IMR-90 (cell line): ENCODE data around the gene AGAP1. TPM values are rescaled to one million over a fixed set of nuclear protein-coding genes. Genes with fewer than 3 reads are reported as not detected.

Experiments used
- ATAC-seq: fragments of 200-7000 bp; cut with Tn5 transposase; 2 replicates; pipeline ENCODE4 v1.9.1; 2020; ENCODE audit warnings: low read depth, mild to moderate bottlenecking, moderate library complexity
- BruUV-seq: library from RNA; stranded (reverse); fragments of 400-500 nt; replicated peaks from 2 replicates; lab custom pipeline; 2021; lab: Mats Ljungman, UMichigan
- CTCF ChIA-PET: fragments of 300-600 bp; formaldehyde crosslinking; extraction: SDS; loops from one replicate; lab custom pipeline; 2021; ENCODE audit warnings: antibody characterized with exemption; lab: Yijun Ruan, JAX
- POLR2A ChIA-PET: fragments of 300-600 bp; sonication (Branson Sonifier 250); formaldehyde crosslinking; loops from one replicate; lab custom pipeline; 2022; ENCODE audit warnings: antibody characterized with exemption; ENCODE audit not compliant: unreplicated experiment; lab: Charles Lee
- DNase-seq: peaks from one replicate; pipeline ENCODE4 v3.0.0; 2013
- H2AFZ ChIP-seq: replicated peaks from 2 replicates; pipeline ENCODE3; 2013; ENCODE audit warnings: low read length, mild to moderate bottlenecking; ENCODE audit not compliant: poor library complexity
- H2AK5ac ChIP-seq: 2 replicates; pipeline ENCODE4 v1.6.1; 2013; ENCODE audit warnings: low read depth, low read length, inconsistent platforms
- H2AK9ac ChIP-seq: replicated peaks from 2 replicates; pipeline ENCODE3; 2013; ENCODE audit warnings: mild to moderate bottlenecking, low read depth, low read length, moderate library complexity; ENCODE audit not compliant: poor library complexity
- H2BK120ac ChIP-seq: 2 replicates; pipeline ENCODE4 v1.6.1; 2013; ENCODE audit warnings: low read depth, low read length, inconsistent platforms
- H2BK15ac ChIP-seq: 3 replicates; pipeline ENCODE4 v1.6.1; 2013; ENCODE audit warnings: low read depth, low read length, inconsistent platforms
- H2BK20ac ChIP-seq: 2 replicates; pipeline ENCODE4 v1.6.1; 2013; ENCODE audit warnings: low read depth, mild to moderate bottlenecking, inconsistent platforms, low read length, moderate library complexity
- H2BK5ac ChIP-seq: 2 replicates; pipeline ENCODE4 v1.6.1; 2013; ENCODE audit warnings: mild to moderate bottlenecking, low read depth, low read length, inconsistent platforms; ENCODE audit not compliant: poor library complexity, severe bottlenecking
- H3K14ac ChIP-seq: replicated peaks from 2 replicates; pipeline ENCODE4 v1.6.1; 2013; ENCODE audit warnings: low read depth, low read length, inconsistent platforms
- H3K18ac ChIP-seq: 2 replicates; pipeline ENCODE4 v1.6.1; 2013; ENCODE audit warnings: low read depth, low read length, control low read depth
- H3K23ac ChIP-seq: 2 replicates; pipeline ENCODE4 v1.6.1; 2013; ENCODE audit warnings: low read depth, low read length, inconsistent platforms
- H3K27ac ChIP-seq: 2 replicates; pipeline ENCODE4 v1.5.1; 2013; ENCODE audit warnings: mild to moderate bottlenecking, control low read depth, low read length; ENCODE audit not compliant: insufficient read depth
- H3K27me3 ChIP-seq: 2 replicates; pipeline ENCODE4 v1.6.1; 2013; ENCODE audit warnings: low read length; ENCODE audit not compliant: control insufficient read depth, insufficient read depth
- H3K36me3 ChIP-seq: 2 replicates; pipeline ENCODE4 v1.6.1; 2013; ENCODE audit warnings: low read length, mixed read lengths; ENCODE audit not compliant: control insufficient read depth, insufficient read depth
- H3K4ac ChIP-seq: 2 replicates; pipeline ENCODE4 v1.6.1; 2013; ENCODE audit warnings: low read depth, low read length, inconsistent platforms
- H3K4me1 ChIP-seq: 2 replicates; pipeline ENCODE4 v1.6.1; 2013; ENCODE audit warnings: low read length, mixed read lengths; ENCODE audit not compliant: control insufficient read depth, insufficient read depth
- H3K4me2 ChIP-seq: 2 replicates; pipeline ENCODE4 v1.6.1; 2013; ENCODE audit warnings: low read depth, mild to moderate bottlenecking, control low read depth, low read length, moderate library complexity
- H3K4me3 ChIP-seq: 2 replicates; pipeline ENCODE4 v1.5.1; 2013; ENCODE audit warnings: low read depth, mild to moderate bottlenecking, control low read depth, low read length, moderate library complexity; ENCODE audit not compliant: insufficient read depth
- H3K56ac ChIP-seq: 2 replicates; pipeline ENCODE4 v1.6.1; 2013; ENCODE audit warnings: low read length, inconsistent platforms; ENCODE audit not compliant: insufficient read depth; ENCODE audit errors: extremely low read depth
- H3K79me1 ChIP-seq, 2 experiments: 2 replicates each; pipeline ENCODE4 v1.6.1; 2013; ENCODE audit warnings: low read length in 2 of 2, inconsistent platforms in 1 of 2, low read depth in 1 of 2
- H3K9ac ChIP-seq: 2 replicates; pipeline ENCODE4 v1.6.1; 2013; ENCODE audit warnings: low read depth, low read length, control low read depth
- H3K9me1 ChIP-seq: 2 replicates; pipeline ENCODE4 v1.6.1; 2013; ENCODE audit warnings: low read length, inconsistent platforms; ENCODE audit not compliant: insufficient read depth
- H3K9me3 ChIP-seq: 2 replicates; pipeline ENCODE4 v1.6.1; 2013; ENCODE audit warnings: low read length; ENCODE audit not compliant: control insufficient read depth, insufficient read depth
- H4K20me1 ChIP-seq: 2 replicates; pipeline ENCODE4 v1.6.1; 2013; ENCODE audit warnings: low read length, inconsistent platforms; ENCODE audit not compliant: insufficient read depth
- H4K5ac ChIP-seq: 2 replicates; pipeline ENCODE4 v1.6.1; 2013; ENCODE audit warnings: mild to moderate bottlenecking, low read depth, low read length, control low read depth
- H4K8ac ChIP-seq, 2 experiments: 2 replicates each; pipeline ENCODE4 v1.6.1; 2013; ENCODE audit warnings: low read depth in 2 of 2, low read length in 2 of 2, control low read depth in 1 of 2, inconsistent platforms in 1 of 2
- H4K91ac ChIP-seq: 2 replicates; pipeline ENCODE4 v1.6.1; 2013; ENCODE audit warnings: low read depth, low read length, inconsistent platforms; ENCODE audit not compliant: insufficient read depth
- FOS ChIP-seq: fragments of 150-350 bp; IDR thresholded peaks from 2 replicates; pipeline ENCODE4 v1.6.1; 2016; ENCODE audit warnings: low read depth, low read length
- POLR2A ChIP-seq: IDR thresholded peaks from 2 replicates; pipeline ENCODE4 v1.6.1; 2012; ENCODE audit warnings: mild to moderate bottlenecking, low read depth, low read length
- WGBS, 2 experiments: methylation state at CpG; one replicate each; pipeline versions ENCODE4 v1.1.5 to v1.1.7; 2013; ENCODE audit warnings: missing lambda C conversion rate in 2 of 2; ENCODE audit not compliant: insufficient read length in 1 of 2; ENCODE audit errors: extremely low coverage in 2 of 2; 5-methylcytosine and 5-hydroxymethylcytosine counted together
- dilution Hi-C: fragments of 300-500 bp; cut with HindIII; formaldehyde crosslinking; loops from one replicate; pipeline ENCODE4 v1.14.3; 2018; ENCODE audit warnings: low sequenced_read_pairs; ENCODE audit not compliant: unreplicated experiment
- in situ Hi-C: fragments of 300-500 bp; cut with MboI; formaldehyde crosslinking; loops from 3 replicates; pipeline ENCODE4 v1.14.3; 2019; ENCODE audit warnings: low sequenced_read_pairs, inconsistent platforms, mixed read lengths
- intact Hi-C: fragments of 100-400 bp; cut with micrococcal nuclease; formaldehyde crosslinking; loops from 2 replicates; pipeline ENCODE4 v1.10.0; 2022
- polyA plus RNA-seq, 3 experiments: library from polyadenylated mRNA; depleted of rRNA; stranded (reverse); fragments of >200 nt; gene quantifications; 2 replicates each; pipeline ENCODE4 v1.2.3, GENCODE V29; 2012; ENCODE audit warnings: low replicate concordance in 1 of 3
- total RNA-seq: library from RNA; depleted of rRNA; stranded (reverse); fragments of >200 nt; gene quantifications from 2 replicates; pipeline ENCODE4 v1.2.3, GENCODE V29; 2012

AGAP1 gene
- total and polyA plus RNA-seq, 2 of the 4 experiments (the other 2 are of a cell fraction), result 15.1 to 16.4 TPM

DNA sequence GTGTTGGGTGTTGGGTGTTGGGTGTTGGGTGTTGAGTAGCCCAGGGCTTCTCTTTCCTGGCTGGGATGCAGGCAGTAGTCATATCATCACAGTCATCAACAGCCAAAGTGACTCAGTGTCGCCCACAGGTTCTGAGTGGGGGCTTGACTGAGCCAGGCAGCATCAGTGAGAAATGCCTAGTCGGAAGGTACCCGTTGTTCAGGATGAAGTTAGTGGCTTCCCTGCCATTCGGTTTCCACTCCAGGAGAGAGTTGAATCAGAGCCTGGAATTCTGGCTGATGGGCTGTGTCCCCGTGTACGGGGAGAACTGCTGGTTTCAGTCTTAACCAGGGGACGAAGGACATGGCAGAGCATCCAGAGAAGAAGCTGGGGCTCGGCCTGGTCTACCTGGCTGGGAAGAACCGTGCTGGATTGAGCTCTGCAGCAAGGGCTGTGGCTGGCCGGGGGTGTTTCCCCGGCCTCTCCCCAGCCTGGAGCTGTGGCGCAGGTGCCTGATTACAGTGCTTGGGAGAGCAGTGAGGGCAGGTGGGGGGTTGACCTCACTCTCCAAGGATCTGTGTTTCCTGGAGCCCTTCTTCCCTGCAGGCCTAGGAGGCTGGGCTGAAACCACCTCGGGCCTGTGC, 49.4 kb downstream of the AGAP1 start:
- Histone ChIP-seq H4K91ac (no peak overlapping the region), H3K4me2 (no peak overlapping the region), H3K27ac (no peak overlapping the region), H3K14ac (no peak overlapping the region), H2AK9ac (no peak overlapping the region), H4K8ac (no peak overlapping the region), H3K56ac (no peak overlapping the region), H2BK120ac (no peak overlapping the region), H2AK5ac (no peak overlapping the region), H3K79me1 (peaks cover 36 to 56% of the 10 kb centered on the region in 2 experiments), H3K27me3 (no peaks in the 10 kb centered on the region), H3K9ac (no peak overlapping the region), H2BK15ac (no peak overlapping the region), H3K4me1 (peaks cover 2% of the 10 kb centered on the region; the same call in 1 of the 2 replicates), H4K20me1 (peaks cover 73% of the 10 kb centered on the region), H2BK5ac (no peak overlapping the region), H3K9me3 (no peaks in the 10 kb centered on the region), H4K5ac (no peak overlapping the region), H3K4ac (no peak overlapping the region), H3K23ac (no peak overlapping the region), H2BK20ac (no peak overlapping the region), H3K9me1 (peaks cover 6% of the 10 kb centered on the region; the same call in 1 of the 2 replicates), H3K4me3 (no peak overlapping the region), H3K36me3 (no peaks in the 10 kb centered on the region), H2AFZ (no peak overlapping the region), H3K18ac (no peak overlapping the region)
- BruUV-seq, result no TSS peak
- in situ Hi-C loops, result no loop called here
- ATAC-seq, result peak; percentile 14; the same call in 1 of the 2 replicates
- TF ChIP-seq FOS (0 out of 2 replicates have a peak, but pooled peaks have one; percentile 18), POLR2A (no peak)
- dilution Hi-C loops, result no loop called here
- intact Hi-C loops, result no loop called here
- peak; percentile 50 for DNase-seq
- POLR2A ChIA-PET, result no interaction called here
- CTCF ChIA-PET, result interaction anchor here (0.6 kb wide), 1 partner anchor 25 kb away, joined by 3 read pairs; no protein-coding TSS in a partner anchor
- 66% methylated on average over 6 of the region's 13 CpGs; no CpG with 5 or more reads in 1 of the 2 experiments for WGBS, 2 experiments
